Activated CD8-positive, alpha-beta T cell treated with anti-CD3 and anti-CD28 coated beads for 36 hours (primary cell): ENCODE results near the gene KPNA4. TPM values are rescaled to one million over a fixed set of nuclear protein-coding genes. Genes with fewer than 3 reads are reported as not detected.
"Not testable (repeated sequence)": the region's sequence is repeated elsewhere in the genome, so short reads cannot be mapped to it uniquely, and the experiment has no call there.

Experiments used
- ATAC-seq: fragments of 200-7000 bp; cut with Tn5 transposase; one replicate; pipeline ENCODE4 v1.10.0; 2021; ENCODE audit warnings: mild to moderate bottlenecking, moderate library complexity
- CTCF ChIA-PET: fragments of 350-600 bp; sonication (Branson Sonifier 250); formaldehyde crosslinking; loops from one replicate; lab custom pipeline; 2021; ENCODE audit warnings: antibody characterized with exemption; lab: Charles Lee
- POLR2A ChIA-PET: fragments of 350-600 bp; sonication (Branson Sonifier 250); formaldehyde crosslinking; loops from one replicate; lab custom pipeline; 2021; ENCODE audit warnings: antibody characterized with exemption; lab: Charles Lee
- DNase-seq: peaks from one replicate; pipeline ENCODE4 v3.0.0-alpha.2; 2020
- H3K27ac Mint-ChIP-seq: one replicate; pipeline ENCODE4 v1.8.0; 2021; ENCODE audit warnings: mild to moderate bottlenecking, mixed read lengths
- H3K27me3 Mint-ChIP-seq: one replicate; pipeline ENCODE4 v1.8.0; 2021; ENCODE audit warnings: mixed read lengths
- H3K36me3 Mint-ChIP-seq: one replicate; pipeline ENCODE4 v1.8.0; 2021; ENCODE audit warnings: low read depth, mixed read lengths
- H3K4me1 Mint-ChIP-seq: one replicate; pipeline ENCODE4 v1.8.0; 2021; ENCODE audit warnings: low read depth, mixed read lengths
- H3K4me3 Mint-ChIP-seq: one replicate; pipeline ENCODE4 v1.8.0; 2021; ENCODE audit warnings: mild to moderate bottlenecking, moderate library complexity, mixed read lengths
- H3K9me3 Mint-ChIP-seq: one replicate; pipeline ENCODE4 v1.8.0; 2021; ENCODE audit warnings: mixed read lengths
- intact Hi-C: fragments of 100-400 bp; cut with micrococcal nuclease; formaldehyde crosslinking; loops from one replicate; pipeline ENCODE4 v1.10.0; 2022
- total RNA-seq, 2 experiments: library from RNA; stranded (reverse); gene quantifications; one replicate each; pipeline ENCODE4 v1.2.3, GENCODE V29; 2021
- TF ChIP-seq, protein P1 (sequence below): fragments of 200-600 bp; IDR thresholded peaks from one replicate; pipeline ENCODE4 v1.8.0; 2022; ENCODE audit warnings: antibody characterized with exemption, mild to moderate bottlenecking

The KPNA4 gene
- total RNA-seq, 2 experiments from 2014 or later: 50.6 to 51.0 TPM

DNA sequence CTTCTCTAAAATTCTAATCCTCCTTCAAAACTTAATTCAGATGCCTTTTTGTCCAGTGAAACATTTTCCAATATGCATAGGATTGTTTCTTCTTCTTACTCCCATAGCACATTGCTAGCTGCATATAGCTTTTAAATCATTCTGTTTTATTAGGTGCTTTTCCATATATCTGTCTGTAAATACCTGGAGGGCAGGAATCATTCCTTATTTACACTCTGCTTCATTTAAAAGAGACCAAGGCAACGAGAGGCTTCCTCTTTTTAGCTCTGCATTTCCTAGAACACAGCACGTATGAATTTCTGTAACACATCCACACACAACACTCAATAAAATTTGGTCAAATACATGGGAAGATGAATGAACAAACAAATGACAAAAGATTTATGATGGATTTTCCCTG lies 43.5 kb upstream of the KPNA4 start:
- Mint-ChIP-seq H3K4me3 (no peak overlapping the region), H3K27ac (no peak overlapping the region), H3K4me1 (no peaks in the 10 kb centered on the region), H3K36me3 (no peaks in the 10 kb centered on the region), H3K9me3 (no peaks in the 10 kb centered on the region), H3K27me3 (peaks cover 13% of the 10 kb centered on the region)
- DNase-seq: no peak
- no peak for ATAC-seq
- CTCF ChIA-PET: no interaction called here
- intact Hi-C loops: no loop called here
- POLR2A ChIA-PET: no interaction called here
- TF ChIP-seq, protein P1, sequence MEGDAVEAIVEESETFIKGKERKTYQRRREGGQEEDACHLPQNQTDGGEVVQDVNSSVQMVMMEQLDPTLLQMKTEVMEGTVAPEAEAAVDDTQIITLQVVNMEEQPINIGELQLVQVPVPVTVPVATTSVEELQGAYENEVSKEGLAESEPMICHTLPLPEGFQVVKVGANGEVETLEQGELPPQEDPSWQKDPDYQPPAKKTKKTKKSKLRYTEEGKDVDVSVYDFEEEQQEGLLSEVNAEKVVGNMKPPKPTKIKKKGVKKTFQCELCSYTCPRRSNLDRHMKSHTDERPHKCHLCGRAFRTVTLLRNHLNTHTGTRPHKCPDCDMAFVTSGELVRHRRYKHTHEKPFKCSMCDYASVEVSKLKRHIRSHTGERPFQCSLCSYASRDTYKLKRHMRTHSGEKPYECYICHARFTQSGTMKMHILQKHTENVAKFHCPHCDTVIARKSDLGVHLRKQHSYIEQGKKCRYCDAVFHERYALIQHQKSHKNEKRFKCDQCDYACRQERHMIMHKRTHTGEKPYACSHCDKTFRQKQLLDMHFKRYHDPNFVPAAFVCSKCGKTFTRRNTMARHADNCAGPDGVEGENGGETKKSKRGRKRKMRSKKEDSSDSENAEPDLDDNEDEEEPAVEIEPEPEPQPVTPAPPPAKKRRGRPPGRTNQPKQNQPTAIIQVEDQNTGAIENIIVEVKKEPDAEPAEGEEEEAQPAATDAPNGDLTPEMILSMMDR: no peak

DNA sequence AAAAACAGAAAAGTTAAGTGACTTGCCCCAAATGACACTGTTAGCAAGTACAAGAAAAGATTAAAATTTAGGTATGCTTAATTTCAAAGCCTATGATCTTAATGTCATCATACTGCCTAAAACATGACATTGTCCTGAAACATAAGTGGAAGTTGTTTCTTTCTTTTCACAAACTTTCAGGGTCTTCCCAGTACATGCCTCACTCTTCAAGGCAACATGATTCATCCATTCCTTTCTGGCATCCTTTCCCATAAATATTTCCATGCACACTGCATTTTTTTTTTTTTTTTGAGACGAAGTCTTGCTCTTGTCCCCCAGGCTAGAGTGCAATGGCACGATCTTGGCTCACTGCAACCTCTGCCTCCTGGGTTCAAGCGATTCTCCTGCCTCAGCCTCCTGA lies 42.5 kb upstream of the KPNA4 start:
- H3K36me3 Mint-ChIP-seq: no peaks in the 10 kb centered on the region
- ChIA-PET POLR2A (no interaction called here), CTCF (no interaction called here)
- no peak for DNase-seq
- no peak overlapping the region for H3K27ac Mint-ChIP-seq
- H3K27me3 Mint-ChIP-seq: peaks cover 5% of the 10 kb centered on the region
- no peaks in the 10 kb centered on the region for H3K4me1 Mint-ChIP-seq
- no peak for ATAC-seq
- no peaks in the 10 kb centered on the region for H3K9me3 Mint-ChIP-seq
- TF ChIP-seq, protein P1: no peak
- intact Hi-C loops: no loop called here
- H3K4me3 Mint-ChIP-seq: no peak overlapping the region

DNA sequence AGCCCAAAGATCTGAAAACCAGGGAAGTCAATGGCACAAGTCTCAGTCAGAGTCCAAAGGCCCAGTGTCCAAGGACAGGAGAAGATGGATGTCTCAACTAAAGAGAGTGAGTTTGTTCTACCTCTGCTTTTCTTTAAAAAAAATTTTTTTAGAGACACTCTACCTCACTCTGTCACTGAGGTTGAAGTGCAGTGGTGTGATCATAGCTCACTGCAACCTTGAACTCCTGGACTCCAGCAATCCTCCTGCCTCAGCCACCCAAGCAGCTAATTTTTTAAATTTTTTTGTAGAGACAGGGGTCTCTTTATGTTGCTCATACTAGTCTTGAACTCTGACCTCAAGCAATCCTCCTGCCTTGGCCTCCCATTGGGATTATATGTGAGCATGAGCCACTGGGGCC lies 39.9 kb upstream of the KPNA4 start:
- Mint-ChIP-seq H3K4me1 (no peaks in the 10 kb centered on the region), H3K9me3 (no peaks in the 10 kb centered on the region), H3K4me3 (no peak overlapping the region), H3K27me3 (no peaks in the 10 kb centered on the region), H3K36me3 (no peaks in the 10 kb centered on the region), H3K27ac (no peak overlapping the region)
- intact Hi-C loops: no loop called here
- ChIA-PET CTCF (no interaction called here), POLR2A (no interaction called here)
- DNase-seq (no peak), ATAC-seq (no peak)
- TF ChIP-seq, protein P1: no peak

DNA sequence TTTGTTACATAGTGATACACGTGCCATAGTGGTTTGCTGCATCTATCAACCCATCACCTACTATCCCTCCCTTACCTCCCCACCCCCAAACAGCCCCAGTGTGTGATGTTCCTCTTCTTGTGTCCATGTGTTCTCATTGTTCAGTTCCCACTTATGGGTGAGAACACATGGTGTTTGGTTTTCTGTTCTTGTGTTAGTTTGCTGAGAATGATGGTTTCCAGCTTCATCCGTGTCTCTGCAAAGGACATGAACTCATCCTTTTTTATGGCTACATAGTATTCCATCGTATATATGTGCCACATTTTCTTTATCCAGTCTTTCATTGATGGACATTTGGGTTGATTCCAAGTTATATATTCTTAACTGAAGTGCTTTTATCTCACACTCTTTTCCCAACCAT lies 38.5 kb upstream of the KPNA4 start:
- H3K27me3 Mint-ChIP-seq, H3K36me3 Mint-ChIP-seq, H3K4me3 Mint-ChIP-seq, POLR2A ChIA-PET, intact Hi-C loops, CTCF ChIA-PET, H3K4me1 Mint-ChIP-seq, DNase-seq, ATAC-seq, H3K9me3 Mint-ChIP-seq, H3K27ac Mint-ChIP-seq: not testable (repeated sequence)

DNA sequence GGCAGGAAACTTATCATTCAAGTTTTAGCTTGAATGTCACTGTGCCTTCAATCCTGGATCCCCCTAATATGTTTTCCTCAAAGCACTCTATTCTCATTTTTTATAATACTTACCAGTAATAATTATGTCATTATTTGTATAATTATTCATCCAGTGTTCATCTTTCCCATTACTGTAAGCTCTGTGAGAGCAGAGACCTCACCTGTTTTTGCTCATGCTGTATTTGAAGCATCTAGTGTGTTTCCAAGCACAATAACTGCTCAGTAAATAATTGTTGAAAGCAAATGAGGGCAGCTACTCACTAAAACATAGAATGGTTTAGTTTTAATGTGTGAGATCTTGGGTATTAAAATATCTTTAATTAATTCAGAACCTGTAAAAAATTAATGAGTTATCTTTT lies 36.9 kb upstream of the KPNA4 start:
- Mint-ChIP-seq H3K27ac (no peak overlapping the region), H3K27me3 (no peaks in the 10 kb centered on the region), H3K4me3 (no peak overlapping the region), H3K9me3 (no peaks in the 10 kb centered on the region), H3K36me3 (no peaks in the 10 kb centered on the region), H3K4me1 (no peaks in the 10 kb centered on the region)
- POLR2A ChIA-PET: no interaction called here
- no peak for ATAC-seq
- CTCF ChIA-PET: no interaction called here
- no peak for DNase-seq
- intact Hi-C loops: no loop called here
- TF ChIP-seq, protein P1: no peak

DNA sequence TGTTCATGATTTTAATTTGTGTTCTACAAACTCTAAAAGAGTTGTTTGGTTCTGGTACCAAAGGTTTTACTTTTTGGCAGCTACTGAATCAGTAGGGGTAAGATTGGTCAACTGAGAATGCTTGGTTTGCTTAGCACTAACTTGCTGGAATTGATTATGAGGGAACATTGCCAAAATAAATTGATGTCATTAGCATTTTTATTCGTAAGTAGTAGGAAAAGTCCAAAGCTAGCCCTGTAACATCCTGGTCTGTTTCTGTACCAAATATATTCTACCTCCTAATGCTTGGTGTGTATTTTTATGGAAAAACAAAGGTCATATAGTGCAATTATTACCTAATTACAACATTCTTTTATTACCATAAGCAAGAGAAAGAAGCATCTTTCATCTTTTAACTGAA lies 35.9 kb upstream of the KPNA4 start:
- Mint-ChIP-seq H3K4me3 (no peak overlapping the region), H3K27ac (no peak overlapping the region), H3K36me3 (no peaks in the 10 kb centered on the region), H3K4me1 (no peaks in the 10 kb centered on the region), H3K9me3 (no peaks in the 10 kb centered on the region), H3K27me3 (no peaks in the 10 kb centered on the region)
- TF ChIP-seq, protein P1: no peak
- intact Hi-C loops: no loop called here
- ATAC-seq (no peak), DNase-seq (no peak)
- ChIA-PET POLR2A (no interaction called here), CTCF (no interaction called here)
